ENCODE results near the gene GPC5.

DNA sequence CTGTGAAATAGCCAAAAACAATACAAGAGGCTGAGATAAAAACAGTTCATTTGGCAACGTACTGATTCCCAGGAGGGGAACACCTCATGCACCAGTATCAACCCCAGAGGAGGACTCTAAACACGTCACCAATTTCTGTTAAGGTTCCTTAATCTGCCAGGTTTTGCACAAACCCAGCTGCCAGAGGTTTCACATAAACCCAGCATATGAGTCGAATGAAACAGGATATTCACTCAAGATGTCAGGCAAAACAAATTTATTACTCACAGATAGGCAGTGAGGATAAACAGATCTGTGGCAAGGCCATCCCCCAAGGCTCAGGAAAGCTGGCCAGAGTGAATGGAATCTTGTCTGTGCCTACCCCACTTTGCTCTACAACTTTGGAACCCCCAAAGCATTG lies 210.9 kb downstream of the GPC5 start:
- TF ChIP-seq TAF1 (IDR thresholded peaks at IDR 0.05; ENCODE audit: low read depth), result no peak
- TF ChIP-seq TCF12 (IDR thresholded peaks at IDR 0.05; ENCODE audit: low read depth), result no peak
- TF ChIP-seq, protein P1, sequence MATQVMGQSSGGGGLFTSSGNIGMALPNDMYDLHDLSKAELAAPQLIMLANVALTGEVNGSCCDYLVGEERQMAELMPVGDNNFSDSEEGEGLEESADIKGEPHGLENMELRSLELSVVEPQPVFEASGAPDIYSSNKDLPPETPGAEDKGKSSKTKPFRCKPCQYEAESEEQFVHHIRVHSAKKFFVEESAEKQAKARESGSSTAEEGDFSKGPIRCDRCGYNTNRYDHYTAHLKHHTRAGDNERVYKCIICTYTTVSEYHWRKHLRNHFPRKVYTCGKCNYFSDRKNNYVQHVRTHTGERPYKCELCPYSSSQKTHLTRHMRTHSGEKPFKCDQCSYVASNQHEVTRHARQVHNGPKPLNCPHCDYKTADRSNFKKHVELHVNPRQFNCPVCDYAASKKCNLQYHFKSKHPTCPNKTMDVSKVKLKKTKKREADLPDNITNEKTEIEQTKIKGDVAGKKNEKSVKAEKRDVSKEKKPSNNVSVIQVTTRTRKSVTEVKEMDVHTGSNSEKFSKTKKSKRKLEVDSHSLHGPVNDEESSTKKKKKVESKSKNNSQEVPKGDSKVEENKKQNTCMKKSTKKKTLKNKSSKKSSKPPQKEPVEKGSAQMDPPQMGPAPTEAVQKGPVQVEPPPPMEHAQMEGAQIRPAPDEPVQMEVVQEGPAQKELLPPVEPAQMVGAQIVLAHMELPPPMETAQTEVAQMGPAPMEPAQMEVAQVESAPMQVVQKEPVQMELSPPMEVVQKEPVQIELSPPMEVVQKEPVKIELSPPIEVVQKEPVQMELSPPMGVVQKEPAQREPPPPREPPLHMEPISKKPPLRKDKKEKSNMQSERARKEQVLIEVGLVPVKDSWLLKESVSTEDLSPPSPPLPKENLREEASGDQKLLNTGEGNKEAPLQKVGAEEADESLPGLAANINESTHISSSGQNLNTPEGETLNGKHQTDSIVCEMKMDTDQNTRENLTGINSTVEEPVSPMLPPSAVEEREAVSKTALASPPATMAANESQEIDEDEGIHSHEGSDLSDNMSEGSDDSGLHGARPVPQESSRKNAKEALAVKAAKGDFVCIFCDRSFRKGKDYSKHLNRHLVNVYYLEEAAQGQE (IDR thresholded peaks at IDR 0.05; ENCODE audit: low read depth), result no peak
- TF ChIP-seq CEBPB (IDR thresholded peaks at IDR 0.05), result no peak
- TF ChIP-seq EGR1 (IDR thresholded peaks at IDR 0.05), result no peak
- TF ChIP-seq NFIC (IDR thresholded peaks at IDR 0.05), result no peak
- TF ChIP-seq, protein P2, sequence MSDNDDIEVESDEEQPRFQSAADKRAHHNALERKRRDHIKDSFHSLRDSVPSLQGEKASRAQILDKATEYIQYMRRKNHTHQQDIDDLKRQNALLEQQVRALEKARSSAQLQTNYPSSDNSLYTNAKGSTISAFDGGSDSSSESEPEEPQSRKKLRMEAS (IDR thresholded peaks at IDR 0.05), result no peak
- no peak for TF ChIP-seq YY1 (IDR thresholded peaks at IDR 0.05; ENCODE audit: low read depth)
- no peak for TF ChIP-seq EP300 (IDR thresholded peaks at IDR 0.05; ENCODE audit: borderline replicate concordance)
- TF ChIP-seq TEAD4 (IDR thresholded peaks at IDR 0.05), result no peak
- no peak for TF ChIP-seq RAD21 (IDR thresholded peaks at IDR 0.05; ENCODE audit: low read depth)
